HG03045 (cell line): ENCODE data around the gene LRBA.
"Not testable (repeated sequence)": the region's sequence is repeated elsewhere in the genome, so short reads cannot be mapped to it uniquely, and the experiment has no call there.

Experiments
- ATAC-seq: cut with Tn5 transposase; IDR thresholded peaks from one replicate; pipeline ENCODE4 v1.9.1; 2021; ENCODE audit warnings: mild to moderate bottlenecking, moderate library complexity; ENCODE audit not compliant: unreplicated experiment

Gene LRBA

DNA sequence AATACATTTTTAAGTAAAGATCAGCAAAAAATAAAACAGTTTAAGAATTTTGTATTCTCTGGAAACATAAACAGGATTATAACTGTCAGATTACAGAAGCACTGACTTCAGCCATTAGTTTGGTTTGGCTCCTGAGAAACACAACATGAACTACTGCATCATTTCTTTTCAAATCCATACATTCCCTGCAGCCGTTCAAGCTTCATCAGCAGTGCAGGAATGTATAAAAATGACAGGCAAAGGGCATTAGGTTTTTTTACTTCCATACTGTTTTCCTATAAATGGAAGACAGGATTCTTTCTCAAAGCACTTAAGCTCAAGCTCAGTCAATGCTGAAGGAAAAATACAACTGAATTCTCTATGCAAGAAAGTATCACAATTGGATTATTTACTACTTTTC, 437.3 kb downstream of the LRBA start:
- ATAC-seq, result no peak

GRCh38 chr4:150574678-150575077, 440.4 kb downstream of the LRBA start:
- no peak for ATAC-seq

DNA sequence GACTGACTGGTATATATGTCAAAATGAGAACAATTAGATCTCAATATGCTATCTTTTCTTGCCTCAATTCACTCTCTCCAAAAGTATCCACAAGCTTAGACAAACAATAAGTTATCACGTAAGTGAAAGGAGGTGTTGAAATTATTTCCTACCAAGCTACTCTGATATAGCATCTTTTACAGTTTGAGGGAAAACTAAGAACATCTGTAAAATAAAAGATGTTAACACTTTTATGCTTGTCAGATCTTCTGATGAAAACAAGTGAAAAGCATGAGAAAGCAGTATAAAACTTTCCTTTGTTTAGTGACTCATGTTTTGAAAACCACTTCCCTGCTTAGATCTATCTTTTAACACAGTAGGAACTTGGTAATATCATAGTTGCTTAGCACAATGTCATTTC, 441.6 kb downstream of the LRBA start:
- no peak for ATAC-seq

DNA sequence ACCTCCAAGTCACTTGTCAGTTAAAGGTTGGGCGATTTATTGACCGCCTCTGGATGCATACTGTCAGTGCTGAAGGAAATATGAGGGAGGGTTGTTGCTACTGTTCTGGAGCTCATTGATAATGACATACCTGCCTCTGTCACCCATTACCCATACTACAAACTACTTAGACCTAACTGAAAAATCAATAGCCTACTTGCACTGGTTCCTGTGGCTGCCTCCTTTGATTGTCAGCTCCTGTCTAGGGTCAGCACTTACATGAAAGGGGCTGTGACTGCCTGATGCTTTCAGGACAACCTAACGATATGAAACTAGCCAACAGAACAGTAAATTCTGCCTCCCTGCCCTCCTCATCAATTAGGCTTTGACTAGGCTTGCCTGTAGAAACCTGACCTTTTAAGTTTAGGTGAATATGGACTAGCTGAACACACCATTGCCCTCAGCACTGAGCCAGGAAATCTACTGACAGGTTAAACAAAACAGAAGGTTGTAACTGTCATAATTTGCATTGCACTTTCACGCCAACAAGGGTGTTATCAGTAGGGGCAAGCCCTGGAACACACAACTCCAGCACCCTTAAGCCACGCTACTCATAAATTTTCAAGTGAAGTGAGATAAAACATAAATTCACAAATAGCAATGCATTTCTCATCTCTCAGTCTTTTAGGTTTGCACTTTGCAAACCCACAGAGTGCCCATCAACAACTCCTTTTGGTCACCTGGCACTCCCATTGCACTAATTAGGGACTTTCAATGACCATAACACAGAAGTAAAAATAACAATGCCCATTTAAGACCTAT, 442.2 kb downstream of the LRBA start:
- no peak for ATAC-seq

DNA sequence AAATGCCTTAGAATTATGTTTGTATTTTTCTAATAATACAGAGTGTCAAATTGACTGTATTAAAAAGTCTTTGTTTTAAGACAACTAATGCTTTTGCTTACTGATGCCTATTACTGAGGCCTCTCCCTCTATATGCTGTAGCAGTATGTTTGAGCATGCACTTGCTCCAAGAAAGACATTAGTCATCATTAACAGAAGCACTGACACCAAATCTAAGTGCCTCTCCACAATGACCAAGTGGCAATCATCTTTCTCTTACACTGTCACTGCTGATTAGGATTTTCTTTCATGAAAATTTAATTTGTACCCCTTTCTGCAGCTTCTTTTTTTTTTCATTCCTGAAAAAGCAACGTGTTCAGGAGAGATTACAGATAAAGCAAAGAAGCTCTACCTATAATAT, 444.2 kb downstream of the LRBA start:
- no peak for ATAC-seq

DNA sequence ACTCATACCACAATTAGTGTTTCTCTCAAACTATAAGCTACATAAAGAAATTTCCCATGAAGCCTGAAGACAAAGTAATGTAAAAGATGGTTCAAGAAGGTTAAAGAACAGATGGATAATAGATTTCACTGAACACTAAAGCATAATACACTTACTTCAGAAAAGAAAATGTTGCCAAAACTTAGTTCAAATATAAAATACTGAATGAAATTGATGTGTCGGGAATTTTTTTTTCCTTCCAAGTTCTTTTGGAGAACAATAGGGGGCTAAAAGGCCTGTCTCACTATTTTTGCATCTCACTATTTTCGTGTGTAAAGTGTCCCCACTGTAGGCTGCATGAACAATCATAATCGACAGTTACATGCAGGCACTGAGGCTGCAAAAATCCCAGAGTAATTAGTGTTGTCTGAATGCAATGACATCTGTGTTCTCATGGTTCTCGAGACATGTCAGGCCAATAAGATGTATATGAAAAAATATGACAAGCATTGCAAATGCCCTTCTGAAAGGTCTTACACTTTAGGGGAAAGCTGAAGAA, 445.0 kb downstream of the LRBA start:
- ATAC-seq, result no peak

- no peak for ATAC-seq
Observed at GRCh38 chr4:150569384-150569987, 445.6 kb downstream of the LRBA start.

DNA sequence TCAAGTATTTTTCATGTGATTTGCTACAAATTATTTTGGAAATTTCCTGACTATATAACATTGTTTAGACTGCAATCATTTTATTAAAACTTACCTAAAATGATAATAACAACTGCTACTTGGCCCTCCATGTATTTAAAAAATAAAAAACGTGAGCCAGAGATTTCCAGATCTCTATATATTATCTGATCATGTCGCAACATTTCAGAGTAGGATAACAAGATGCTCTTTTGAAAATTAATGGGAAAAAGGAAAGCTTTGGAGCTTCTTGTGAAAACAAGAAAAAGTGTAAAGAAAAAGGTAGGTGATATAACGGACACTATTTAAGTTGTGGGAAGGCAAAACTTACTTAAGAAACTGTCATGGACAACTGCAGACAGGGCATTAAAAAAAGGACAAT, 448.0 kb downstream of the LRBA start:
- no peak for ATAC-seq

DNA sequence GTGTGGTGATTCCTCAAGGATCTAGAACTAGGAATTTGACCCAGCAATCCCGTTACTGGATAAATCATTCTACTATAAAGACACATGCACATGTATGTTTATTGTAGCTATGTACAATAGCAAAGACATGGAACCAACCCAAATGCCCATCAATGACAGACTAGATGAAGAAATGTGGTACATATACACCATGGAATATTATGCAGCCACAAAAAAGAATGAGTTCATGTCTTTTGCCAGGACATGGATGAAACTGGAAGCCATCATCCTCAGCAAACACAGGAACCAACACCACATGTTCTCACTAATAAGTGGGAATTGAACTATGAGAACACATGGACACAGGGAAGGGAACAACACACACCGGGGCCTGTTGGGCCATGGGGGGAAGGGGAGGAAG, 450.1 kb downstream of the LRBA start:
- not testable (repeated sequence) for ATAC-seq

GRCh38 chr4:150562751-150563150, 452.3 kb downstream of the LRBA start:
- no peak for ATAC-seq

DNA sequence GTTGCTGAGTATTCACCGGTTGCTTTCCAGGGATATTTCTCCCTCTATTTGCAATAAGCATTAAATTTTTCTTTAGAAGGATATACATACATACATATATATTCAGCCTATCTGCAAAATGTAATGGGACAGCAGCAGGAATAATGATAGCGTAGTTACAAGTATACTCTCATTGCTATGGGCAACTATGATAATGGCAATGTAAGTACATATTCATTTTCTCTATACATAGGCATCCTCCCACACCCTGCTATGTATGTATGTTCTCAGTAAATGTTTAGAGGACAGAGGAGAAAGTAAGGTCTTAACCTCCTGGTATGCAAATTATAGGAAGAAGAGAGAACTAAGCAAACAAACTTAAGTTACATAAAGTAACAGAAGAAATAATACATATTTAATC, 452.8 kb downstream of the LRBA start:
- no peak for ATAC-seq

DNA sequence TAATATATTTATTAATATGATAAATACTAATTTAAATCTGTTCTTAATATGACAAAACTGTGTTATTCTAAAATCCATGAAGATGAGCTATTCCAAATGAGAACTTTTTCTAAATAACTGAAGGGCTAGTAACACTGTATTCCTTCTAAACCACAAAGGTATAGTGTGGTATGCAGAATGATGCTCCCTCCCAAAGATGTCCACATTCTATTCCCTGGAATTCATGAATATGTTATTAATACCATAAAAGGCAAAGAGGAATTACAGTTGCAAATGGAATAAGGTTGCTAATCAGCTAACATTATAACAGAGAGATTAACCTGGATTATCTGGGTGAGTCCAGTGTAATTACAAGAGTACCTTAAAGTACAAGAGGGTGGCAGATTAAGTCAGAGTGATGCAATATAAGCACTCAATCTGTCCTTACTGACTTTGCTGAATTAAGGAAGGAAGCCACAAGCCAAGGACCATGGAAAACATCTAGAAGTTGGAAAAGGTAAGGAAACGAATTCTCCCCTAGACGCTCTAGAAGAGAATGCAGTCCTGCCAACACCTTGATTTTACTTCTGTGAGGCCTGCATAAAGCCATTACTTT, 453.8 kb downstream of the LRBA start:
- no peak for ATAC-seq

DNA sequence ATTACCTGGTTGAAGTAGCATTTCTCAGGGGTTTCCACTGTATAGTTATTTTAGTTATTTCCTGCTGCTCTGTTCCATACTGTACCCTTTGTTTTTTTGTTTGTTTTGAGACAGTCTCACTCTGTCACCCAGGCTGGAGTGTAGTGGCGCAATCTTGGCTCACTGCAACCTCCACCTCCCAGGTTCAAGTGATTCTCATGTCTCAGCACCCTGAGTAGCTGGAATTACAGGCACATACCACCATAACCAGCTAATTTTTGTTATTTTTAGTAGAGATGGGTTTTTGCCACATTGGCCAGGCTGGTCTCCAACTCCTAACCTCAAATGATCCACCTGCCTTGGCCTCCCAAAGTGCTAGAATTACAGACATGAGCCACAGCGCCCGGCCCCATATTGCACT, 457.3 kb downstream of the LRBA start:
- ATAC-seq, result not testable (repeated sequence)

GRCh38 chr4:150547154-150547838, 467.8 kb downstream of the LRBA start:
- no peak for ATAC-seq

DNA sequence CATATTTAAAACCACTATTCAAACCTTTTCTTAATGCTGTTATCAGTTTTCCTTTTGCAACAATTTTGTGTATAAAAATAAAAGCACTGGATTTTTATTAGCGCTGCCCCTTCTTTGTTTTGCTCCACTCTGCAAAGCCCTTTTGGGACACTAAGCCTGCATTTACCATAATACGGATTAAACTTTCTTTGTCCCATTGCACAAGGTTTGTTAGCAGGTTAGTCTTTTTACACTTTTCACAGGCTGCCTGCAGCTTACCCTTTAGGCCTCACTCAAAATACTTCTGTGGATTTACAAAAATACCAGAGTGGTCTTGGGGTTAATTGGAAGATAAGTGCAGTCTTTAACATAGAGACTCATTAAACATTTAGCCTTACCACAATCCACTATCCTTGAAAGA, 468.8 kb downstream of the LRBA start:
- ATAC-seq, result no peak

DNA sequence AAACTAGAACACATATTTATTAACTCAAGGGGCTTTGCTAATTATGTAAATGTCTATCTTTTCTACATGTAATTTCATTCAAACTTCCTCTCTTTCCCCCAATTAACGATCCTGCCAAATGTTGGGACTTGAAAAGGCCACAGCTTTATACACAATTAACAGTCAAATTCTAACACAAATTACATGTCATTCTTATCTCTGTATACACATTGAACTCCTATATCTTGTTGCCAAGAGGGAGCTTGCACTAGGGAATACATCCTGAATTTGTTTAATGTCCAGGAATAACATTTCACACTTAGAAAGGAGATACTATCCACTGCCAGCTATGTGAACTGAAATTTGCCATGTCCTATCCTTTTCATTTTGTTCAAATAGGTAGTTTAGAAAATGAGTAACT, 472.0 kb downstream of the LRBA start:
- no peak for ATAC-seq

GRCh38 chr4:150541681-150542080, 473.4 kb downstream of the LRBA start:
- ATAC-seq, result no peak

- ATAC-seq, result no peak
Observed at GRCh38 chr4:150540959-150541360, 474.1 kb downstream of the LRBA start.

DNA sequence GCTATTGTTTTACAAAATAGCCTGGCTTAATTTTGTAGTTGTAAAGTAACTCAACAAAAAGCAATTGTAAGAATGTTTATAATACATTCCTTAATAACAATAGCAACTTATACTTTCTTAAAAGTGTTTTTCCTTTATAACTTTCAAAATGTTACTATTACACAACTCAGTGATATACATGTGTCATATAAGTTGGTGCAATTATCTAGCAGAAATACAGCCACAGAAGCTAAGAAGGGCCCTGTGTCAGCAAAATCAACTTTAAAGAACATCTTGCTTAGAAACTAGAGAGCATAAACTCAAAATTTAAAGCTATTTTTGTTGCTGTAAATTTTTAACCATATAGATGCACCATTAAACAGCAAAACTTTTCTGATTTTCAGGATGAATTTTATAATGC, 474.5 kb downstream of the LRBA start:
- ATAC-seq, result no peak

GRCh38 chr4:150537911-150538310, 477.2 kb downstream of the LRBA start:
- ATAC-seq, result not testable (repeated sequence)

GRCh38 chr4:150534818-150535217, 480.3 kb downstream of the LRBA start:
- ATAC-seq, result no peak
